Parathyroid adenoma (tissue), 2 donors: ENCODE results near the gene ARHGAP10.

Experiments
- H2AFZ ChIP-seq: fragments of 300-600 bp; sonication (generic); one replicate; pipeline ENCODE4 v1.7.0; 2017; ENCODE audit warnings: antibody characterized with exemption, mild to moderate bottlenecking
- H3K27ac ChIP-seq: fragments of 300-600 bp; sonication (generic); one replicate; pipeline ENCODE4 v1.7.0; 2017
- H3K27me3 ChIP-seq: fragments of 300-600 bp; sonication (generic); one replicate; pipeline ENCODE4 v1.7.0; 2017; ENCODE audit warnings: low read length; ENCODE audit not compliant: control insufficient read depth, insufficient read depth
- H3K36me3 ChIP-seq: fragments of 300-600 bp; sonication (generic); one replicate; pipeline ENCODE4 v1.7.0; 2017; ENCODE audit warnings: low read length; ENCODE audit not compliant: control insufficient read depth, insufficient read depth
- H3K4me1 ChIP-seq: fragments of 300-600 bp; sonication (generic); one replicate; pipeline ENCODE4 v1.7.0; 2017; ENCODE audit warnings: control low read depth
- H3K4me2 ChIP-seq: fragments of 300-600 bp; sonication (generic); one replicate; pipeline ENCODE4 v1.7.0; 2017; ENCODE audit warnings: low read length
- H3K4me3 ChIP-seq: fragments of 300-600 bp; sonication (generic); one replicate; pipeline ENCODE4 v1.7.0; 2017; ENCODE audit warnings: low read depth, low read length
- H3K79me2 ChIP-seq: fragments of 300-600 bp; sonication (generic); one replicate; pipeline ENCODE4 v1.7.0; 2017; ENCODE audit warnings: control low read depth
- H3K9ac ChIP-seq: fragments of 300-600 bp; sonication (generic); one replicate; pipeline ENCODE4 v1.7.0; 2017; ENCODE audit warnings: mild to moderate bottlenecking
- H3K9me3 ChIP-seq: fragments of 300-600 bp; sonication (generic); one replicate; pipeline ENCODE4 v1.7.0; 2017; ENCODE audit warnings: low read length; ENCODE audit not compliant: control insufficient read depth
- CTCF ChIP-seq: fragments of 300-600 bp; sonication (generic); IDR thresholded peaks from one replicate; pipeline ENCODE4 v1.7.0; 2017; ENCODE audit warnings: antibody characterized with exemption, mild to moderate bottlenecking
- donor health status: primary hyperparathyroidism.

The ARHGAP10 gene

GRCh38 chr4:148072789-148073188, 340.9 kb downstream of the ARHGAP10 start:
- no peak overlapping the region for H3K4me2 ChIP-seq
- no peak overlapping the region for H3K9ac ChIP-seq
- no peaks in the 10 kb centered on the region for H3K27me3 ChIP-seq
- TF ChIP-seq CTCF, result no peak
- H3K79me2 ChIP-seq, result no peaks in the 10 kb centered on the region
- peaks cover 6% of the 10 kb centered on the region for H3K4me1 ChIP-seq
- no peak overlapping the region for H3K4me3 ChIP-seq
- H3K9me3 ChIP-seq, result no peaks in the 10 kb centered on the region
- H3K36me3 ChIP-seq, result no peaks in the 10 kb centered on the region
- H3K27ac ChIP-seq, result no peak overlapping the region
- no peak overlapping the region for H2AFZ ChIP-seq

GRCh38 chr4:148073349-148073748, 341.5 kb downstream of the ARHGAP10 start:
- Histone ChIP-seq H3K27me3 (no peaks in the 10 kb centered on the region), H3K79me2 (no peaks in the 10 kb centered on the region), H3K4me2 (no peak overlapping the region), H3K4me3 (no peak overlapping the region), H3K9ac (no peak overlapping the region), H3K4me1 (peaks cover 6% of the 10 kb centered on the region), H3K27ac (no peak overlapping the region), H3K9me3 (no peaks in the 10 kb centered on the region), H3K36me3 (no peaks in the 10 kb centered on the region), H2AFZ (no peak overlapping the region)
- TF ChIP-seq CTCF, result no peak

- Histone ChIP-seq H3K79me2 (no peaks in the 10 kb centered on the region), H3K4me2 (no peak overlapping the region), H3K4me1 (peaks cover 5% of the 10 kb centered on the region), H3K36me3 (no peaks in the 10 kb centered on the region), H2AFZ (no peak overlapping the region), H3K9me3 (no peaks in the 10 kb centered on the region), H3K4me3 (no peak overlapping the region), H3K27me3 (no peaks in the 10 kb centered on the region), H3K27ac (no peak overlapping the region), H3K9ac (no peak overlapping the region)
- TF ChIP-seq CTCF, result no peak
These were observed 342.6 kb downstream of the ARHGAP10 start for GRCh38 chr4:148074462-148074861.

GRCh38 chr4:148075438-148075837, 343.6 kb downstream of the ARHGAP10 start:
- TF ChIP-seq CTCF, result no peak
- no peaks in the 10 kb centered on the region for H3K36me3 ChIP-seq

GRCh38 chr4:148076964-148077363, 345.1 kb downstream of the ARHGAP10 start:
- Histone ChIP-seq H3K79me2 (no peaks in the 10 kb centered on the region), H3K27ac (no peak overlapping the region), H2AFZ (no peak overlapping the region), H3K4me1 (no peaks in the 10 kb centered on the region), H3K4me2 (no peak overlapping the region), H3K36me3 (no peaks in the 10 kb centered on the region), H3K4me3 (no peak overlapping the region), H3K27me3 (no peaks in the 10 kb centered on the region), H3K9ac (no peak overlapping the region), H3K9me3 (no peaks in the 10 kb centered on the region)
- no peak for TF ChIP-seq CTCF

More at GRCh38 chr4:148075438-148075837, 343.6 kb downstream of the ARHGAP10 start:
- no peaks in the 10 kb centered on the region for H3K79me2 ChIP-seq
- H3K9ac ChIP-seq, result no peak overlapping the region
- H3K4me2 ChIP-seq, result no peak overlapping the region
- no peak overlapping the region for H2AFZ ChIP-seq
- no peaks in the 10 kb centered on the region for H3K27me3 ChIP-seq
- H3K9me3 ChIP-seq, result no peaks in the 10 kb centered on the region
- H3K27ac ChIP-seq, result no peak overlapping the region
- no peaks in the 10 kb centered on the region for H3K4me1 ChIP-seq
- no peak overlapping the region for H3K4me3 ChIP-seq
